Right atrium auricular region (tissue), 2 donors: ENCODE data around the gene ARHGEF2. TPM values are rescaled to one million over a fixed set of nuclear protein-coding genes. Genes with fewer than 3 reads are reported as not detected.

ENCODE experiments used
- DNase-seq: peaks from one replicate; pipeline ENCODE4 v3.0.0-alpha.2; 2019; ENCODE audit warnings: low spot score
- H3K27ac ChIP-seq, 2 donors: fragments of 200-600 bp; sonication (generic); 1 replicate in 1 of 2; 2 replicates in 1 of 2; pipeline ENCODE4 v1.5.1; 2016 to 2019
- H3K27me3 ChIP-seq, 2 donors: fragments of 200-600 bp; sonication (generic); one replicate each; pipeline versions ENCODE4 v1.5.1 to v1.6.0; 2017 to 2019
- H3K36me3 ChIP-seq: fragments of 200-600 bp; sonication (generic); one replicate; pipeline ENCODE4 v1.5.1; 2016
- H3K4me1 ChIP-seq, 2 donors: fragments of 200-600 bp; sonication (generic); one replicate each; pipeline versions ENCODE4 v1.5.1 to v1.6.0; 2017 to 2019
- H3K4me3 ChIP-seq, 2 donors: fragments of 200-600 bp; sonication (generic); 1 replicate in 1 of 2; 2 replicates in 1 of 2; pipeline ENCODE4 v1.5.1; 2017 to 2019; ENCODE audit warnings: mild to moderate bottlenecking in 1 of 2, moderate library complexity in 1 of 2
- H3K9me3 ChIP-seq, 2 donors: fragments of 200-600 bp; sonication (generic); one replicate each; pipeline ENCODE4 v1.5.1; 2019
- CTCF ChIP-seq, 2 donors: fragments of 200-600 bp; sonication (generic); IDR thresholded peaks; one replicate each; pipeline ENCODE4 v1.5.1; 2019; ENCODE audit warnings: antibody characterized with exemption in 2 of 2
- total RNA-seq, 2 donors: library from RNA; depleted of rRNA; stranded (reverse); fragments of >200 nt; gene quantifications; one replicate each; pipeline ENCODE4 v1.1.0, GENCODE V29; 2016

Gene ARHGEF2
- total RNA-seq, 2 donors from 2014 or later, result 50.8 to 69.8 TPM

GRCh38 chr1:155967341-155968050, 10.9 kb downstream of the ARHGEF2 start:
- TF ChIP-seq CTCF (IDR thresholded peaks at IDR 0.05), result no peak
- H3K4me1 ChIP-seq, result peaks cover 0 to 83% of the 10 kb centered on the region in 2 donors
- H3K27ac ChIP-seq, result peak overlapping the region; percentile 75 to 84
- peaks cover 44% of the 10 kb centered on the region for H3K36me3 ChIP-seq
- H3K27me3 ChIP-seq, result no peaks in the 10 kb centered on the region
- no peak for DNase-seq
- H3K9me3 ChIP-seq, result no peaks in the 10 kb centered on the region
- H3K4me3 ChIP-seq, result peak overlapping the region in 1 of 2 donors; percentile 9

DNA sequence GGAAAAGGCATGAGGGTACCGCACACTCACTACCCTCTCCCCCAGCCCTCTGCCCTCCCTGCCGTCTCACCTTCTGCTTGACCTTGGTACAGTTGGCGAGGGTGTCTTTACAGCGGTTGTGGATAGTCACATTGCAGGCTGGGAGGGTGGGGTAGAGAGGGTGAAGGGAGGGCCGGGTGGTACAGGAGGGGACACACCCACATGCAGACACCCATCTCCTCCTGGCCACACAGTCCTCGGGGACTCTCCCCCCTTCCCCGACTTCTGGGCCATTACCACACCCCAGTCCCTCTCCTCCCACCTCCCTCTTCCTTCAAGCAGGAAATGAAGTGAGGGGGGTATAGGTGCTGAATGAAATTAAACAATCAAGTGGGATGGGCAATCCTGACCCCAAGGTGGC, 11.6 kb downstream of the ARHGEF2 start:
- Histone ChIP-seq H3K36me3 (peaks cover 51% of the 10 kb centered on the region), H3K27ac (peak overlapping the region; percentile 75 to 84), H3K9me3 (no peaks in the 10 kb centered on the region), H3K27me3 (no peaks in the 10 kb centered on the region), H3K4me1 (peaks cover 0 to 83% of the 10 kb centered on the region in 2 donors), H3K4me3 (no peak overlapping the region)
- DNase-seq, result no peak
- TF ChIP-seq CTCF (IDR thresholded peaks at IDR 0.05), result no peak

DNA sequence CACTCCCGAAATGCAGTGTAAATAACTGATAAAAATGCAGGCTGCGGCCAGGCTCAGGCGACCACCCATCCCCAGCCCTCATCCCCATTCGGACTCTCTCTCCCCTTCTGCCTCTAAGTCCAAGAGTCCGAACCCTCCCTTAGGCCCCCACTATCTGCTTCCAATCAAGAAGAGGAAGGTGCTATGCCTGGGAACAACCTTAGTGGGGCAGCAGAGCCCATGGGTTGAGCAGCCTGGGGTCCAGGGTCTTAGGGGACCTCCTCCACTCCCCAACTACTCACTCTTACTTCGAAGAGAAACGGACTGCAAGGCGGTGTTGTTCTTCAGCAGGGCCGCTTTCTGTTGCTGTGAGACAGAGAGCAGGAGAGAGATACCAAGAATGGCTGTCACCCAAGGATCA, 12.2 kb downstream of the ARHGEF2 start:
- no peaks in the 10 kb centered on the region for H3K9me3 ChIP-seq
- peaks cover 55% of the 10 kb centered on the region for H3K36me3 ChIP-seq
- H3K4me1 ChIP-seq, result peaks cover 0 to 83% of the 10 kb centered on the region in 2 donors
- peak overlapping the region; percentile 75 to 84 for H3K27ac ChIP-seq
- TF ChIP-seq CTCF (IDR thresholded peaks at IDR 0.05), result peak in 1 of 2 donors; percentile 45
- H3K27me3 ChIP-seq, result no peaks in the 10 kb centered on the region
- no peak for DNase-seq
- H3K4me3 ChIP-seq, result no peak overlapping the region

GRCh38 chr1:155964193-155964592, 14.2 kb downstream of the ARHGEF2 start:
- DNase-seq, result no peak
- Histone ChIP-seq H3K27me3 (no peaks in the 10 kb centered on the region), H3K36me3 (peaks cover 74% of the 10 kb centered on the region), H3K9me3 (no peaks in the 10 kb centered on the region), H3K27ac (no peak overlapping the region), H3K4me3 (no peak overlapping the region), H3K4me1 (peaks cover 0 to 77% of the 10 kb centered on the region in 2 donors)
- no peak for TF ChIP-seq CTCF (IDR thresholded peaks at IDR 0.05)

DNA sequence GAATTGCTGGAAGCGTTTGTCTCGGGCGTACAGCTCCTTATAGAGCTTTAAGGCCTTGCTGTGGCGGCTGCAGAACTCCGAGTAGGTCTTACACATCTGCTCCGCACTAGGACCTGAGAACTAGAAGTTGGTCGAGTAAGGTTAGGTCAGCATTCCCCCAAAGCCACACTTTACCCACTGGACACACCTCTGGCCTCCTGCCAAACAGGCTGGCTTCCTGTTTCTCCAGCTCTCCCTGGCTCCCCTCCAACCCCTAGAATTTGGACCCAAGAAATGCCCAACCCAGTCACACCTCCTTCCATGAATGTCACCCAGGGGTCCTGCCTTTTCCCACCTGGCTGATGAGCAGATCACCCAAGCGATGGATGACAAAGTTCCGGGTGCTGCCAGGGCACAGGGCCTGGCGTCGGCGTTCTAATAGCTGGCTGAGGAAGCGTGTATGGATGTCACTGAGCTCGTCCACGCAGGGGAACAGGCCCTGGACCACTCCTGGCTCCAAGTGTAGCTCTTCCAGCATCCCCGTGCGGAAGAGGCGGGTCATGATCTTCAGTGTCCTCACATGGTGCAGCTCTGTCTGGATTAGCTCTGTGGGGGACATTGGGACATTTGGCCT, 15.6 kb downstream of the ARHGEF2 start:
- no peak for DNase-seq
- TF ChIP-seq CTCF (IDR thresholded peaks at IDR 0.05), result no peak
- H3K9me3 ChIP-seq, result no peaks in the 10 kb centered on the region
- H3K27ac ChIP-seq, result peak overlapping the region; percentile 72 to 74
- peaks cover 0 to 62% of the 10 kb centered on the region in 2 donors for H3K4me1 ChIP-seq
- H3K27me3 ChIP-seq, result no peaks in the 10 kb centered on the region
- no peak overlapping the region for H3K4me3 ChIP-seq
- H3K36me3 ChIP-seq, result peaks cover 89% of the 10 kb centered on the region
